Measurements from ENCODE around the gene CLASP2.
"Not testable (repeated sequence)": the region's sequence is repeated elsewhere in the genome, so short reads cannot be mapped to it uniquely, and the experiment has no call there.

CLASP2 gene

DNA sequence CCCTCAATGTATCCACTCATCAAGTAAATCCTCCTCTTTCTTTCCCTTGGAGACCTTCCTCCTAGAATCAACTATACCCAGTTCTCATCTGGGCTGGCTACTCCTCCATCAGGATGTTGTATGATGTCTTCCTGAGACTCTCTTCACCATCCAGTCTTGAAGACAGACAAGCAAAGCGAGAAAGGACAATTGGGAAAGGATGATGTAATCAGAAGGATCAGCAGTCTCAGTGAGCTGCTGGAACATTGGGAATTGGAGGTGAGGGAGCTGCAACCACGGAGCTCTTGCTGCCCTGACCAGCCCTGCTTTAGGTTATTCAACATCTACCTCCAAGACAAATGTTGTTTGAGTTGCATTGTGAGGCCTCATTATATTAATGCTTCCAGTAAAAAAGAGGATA lies 229.8 kb downstream of the CLASP2 start:
- Mint-ChIP-seq H3K4me3 (no peak overlapping the region), H3K27ac (no peak overlapping the region), H3K27me3 (no peaks in the 10 kb centered on the region), H3K9me3 (no peaks in the 10 kb centered on the region), H3K36me3 (ENCODE audit: insufficient read depth) (no peaks in the 10 kb centered on the region), H3K4me1 (ENCODE audit: low read depth in 2 of 2) (no peaks in the 10 kb centered on the region)
- DNase-seq (no peak), ATAC-seq (replicated peaks) (no peak)

DNA sequence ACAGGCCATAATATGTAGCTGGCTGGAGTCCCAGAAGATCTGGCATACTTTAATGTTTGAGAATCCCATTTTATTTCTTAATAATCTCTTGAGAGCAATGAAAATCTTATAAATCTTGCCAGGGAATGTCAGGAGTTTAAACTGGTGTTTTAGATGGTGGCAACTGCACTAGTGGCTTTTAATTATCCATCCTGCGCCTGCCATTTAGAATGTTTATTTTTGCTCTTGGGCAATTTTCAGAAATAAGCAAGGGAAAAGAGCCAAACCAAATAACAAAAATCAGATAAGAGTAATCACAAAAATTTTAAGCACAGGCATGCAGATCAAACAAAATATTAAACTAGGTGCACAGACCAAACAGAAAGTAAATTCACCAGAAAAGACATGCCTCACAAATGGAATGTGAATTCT lies 235.9 kb downstream of the CLASP2 start:
- ATAC-seq (replicated peaks) = no peak
- no peaks in the 10 kb centered on the region for H3K9me3 Mint-ChIP-seq
- DNase-seq = no peak
- H3K4me3 Mint-ChIP-seq = no peak overlapping the region
- H3K4me1 Mint-ChIP-seq (ENCODE audit: low read depth in 2 of 2) = no peaks in the 10 kb centered on the region
- no peak overlapping the region for H3K27ac Mint-ChIP-seq
- H3K36me3 Mint-ChIP-seq (ENCODE audit: insufficient read depth) = no peaks in the 10 kb centered on the region
- no peaks in the 10 kb centered on the region for H3K27me3 Mint-ChIP-seq

DNA sequence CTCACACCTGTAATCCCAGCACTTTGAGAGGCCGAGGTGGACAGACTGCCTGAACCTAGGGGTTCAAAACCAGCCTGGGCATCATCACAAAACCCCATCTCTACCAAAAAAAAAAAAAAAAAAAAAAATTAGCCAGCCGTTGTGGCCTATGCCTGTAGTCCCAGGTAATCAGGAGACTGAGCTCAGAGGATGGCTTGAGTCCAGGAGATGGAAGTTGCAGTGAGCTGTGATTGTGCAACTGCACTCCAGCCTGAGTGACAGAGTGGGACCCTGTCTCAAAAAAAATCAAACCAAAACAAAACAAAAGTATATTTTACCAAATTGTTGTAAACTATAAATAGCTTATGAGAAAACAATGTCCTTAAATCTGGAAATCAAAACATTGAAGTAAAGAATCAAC lies 243.2 kb downstream of the CLASP2 start:
- Mint-ChIP-seq H3K27ac (no peak overlapping the region), H3K4me3 (no peak overlapping the region), H3K36me3 (ENCODE audit: insufficient read depth) (no peaks in the 10 kb centered on the region), H3K27me3 (no peaks in the 10 kb centered on the region), H3K4me1 (ENCODE audit: low read depth in 2 of 2) (no peaks in the 10 kb centered on the region), H3K9me3 (no peaks in the 10 kb centered on the region)
- DNase-seq = no peak
- no peak for ATAC-seq (replicated peaks)

DNA sequence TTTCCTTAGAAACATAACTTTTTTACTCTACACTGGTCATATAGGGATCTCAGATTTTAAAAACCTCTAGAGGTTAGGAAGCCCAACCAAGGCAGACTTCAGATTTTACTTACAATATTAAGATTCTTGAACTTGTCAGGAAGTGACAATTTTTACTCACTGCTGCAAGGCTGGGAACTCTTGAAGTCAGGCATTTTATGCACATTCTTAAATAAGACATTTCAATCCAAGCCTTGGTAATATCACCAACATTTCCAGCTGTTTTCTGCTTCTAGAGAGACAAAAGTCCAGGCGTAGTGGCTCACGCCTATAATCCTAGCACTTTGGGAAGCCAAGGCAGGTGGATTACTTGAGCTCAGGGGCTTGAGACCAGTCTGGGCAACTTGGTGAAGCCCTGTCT lies 244.2 kb downstream of the CLASP2 start:
- H3K4me1 Mint-ChIP-seq (ENCODE audit: low read depth in 2 of 2) = no peaks in the 10 kb centered on the region
- DNase-seq = no peak
- H3K9me3 Mint-ChIP-seq = no peaks in the 10 kb centered on the region
- ATAC-seq (replicated peaks) = no peak
- H3K36me3 Mint-ChIP-seq (ENCODE audit: insufficient read depth) = no peaks in the 10 kb centered on the region
- no peaks in the 10 kb centered on the region for H3K27me3 Mint-ChIP-seq
- H3K4me3 Mint-ChIP-seq = no peak overlapping the region
- H3K27ac Mint-ChIP-seq = no peak overlapping the region

DNA sequence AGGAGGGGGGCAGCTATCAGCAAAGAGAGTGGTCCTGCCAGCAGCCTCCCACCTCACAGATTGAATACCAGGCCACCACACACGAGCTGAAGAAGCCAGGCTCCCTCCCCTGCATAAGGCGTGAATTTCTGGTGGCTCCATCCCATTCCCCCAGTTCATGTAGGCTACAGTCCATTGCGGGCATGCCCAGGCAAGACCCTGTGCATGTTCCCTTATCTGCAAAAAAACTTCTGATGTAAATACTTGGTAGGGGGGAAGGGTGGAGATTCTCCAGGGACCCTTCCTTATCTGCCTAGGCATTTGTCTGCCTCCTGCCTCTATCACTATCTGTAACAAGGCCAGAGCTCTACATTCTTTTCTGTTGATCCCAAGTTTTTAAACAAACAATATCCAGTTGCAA lies 250.3 kb downstream of the CLASP2 start:
- Mint-ChIP-seq H3K36me3 (ENCODE audit: insufficient read depth) (no peaks in the 10 kb centered on the region), H3K4me3 (no peak overlapping the region), H3K27me3 (no peaks in the 10 kb centered on the region), H3K9me3 (no peaks in the 10 kb centered on the region), H3K27ac (no peak overlapping the region), H3K4me1 (ENCODE audit: low read depth in 2 of 2) (no peaks in the 10 kb centered on the region)
- ATAC-seq (replicated peaks) (no peak), DNase-seq (no peak)

DNA sequence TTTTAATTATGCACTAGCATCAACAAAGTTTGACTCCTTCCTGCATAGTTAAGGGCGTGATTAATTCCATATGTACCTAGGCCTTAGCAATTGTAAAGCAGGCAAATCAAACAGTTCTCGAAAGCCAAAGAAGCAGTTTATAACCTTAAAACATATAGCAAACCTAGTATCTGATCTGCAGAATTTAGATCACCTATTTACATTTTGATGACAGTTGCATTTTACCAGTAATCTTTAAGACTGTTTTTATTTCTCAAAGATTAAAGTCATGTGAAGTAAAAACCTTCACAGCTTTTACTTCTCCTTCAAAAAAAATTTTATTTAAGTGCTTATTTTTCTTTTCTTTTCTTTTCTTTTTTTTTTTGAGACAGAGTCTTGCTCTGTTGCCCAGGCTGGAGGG lies 257.0 kb downstream of the CLASP2 start:
- H3K4me1 Mint-ChIP-seq (ENCODE audit: low read depth in 2 of 2) = no peaks in the 10 kb centered on the region
- H3K27me3 Mint-ChIP-seq = no peaks in the 10 kb centered on the region
- H3K9me3 Mint-ChIP-seq = no peaks in the 10 kb centered on the region
- DNase-seq (no peak), ATAC-seq (replicated peaks) (no peak)
- H3K27ac Mint-ChIP-seq = no peak overlapping the region
- no peak overlapping the region for H3K4me3 Mint-ChIP-seq
- no peaks in the 10 kb centered on the region for H3K36me3 Mint-ChIP-seq (ENCODE audit: insufficient read depth)

DNA sequence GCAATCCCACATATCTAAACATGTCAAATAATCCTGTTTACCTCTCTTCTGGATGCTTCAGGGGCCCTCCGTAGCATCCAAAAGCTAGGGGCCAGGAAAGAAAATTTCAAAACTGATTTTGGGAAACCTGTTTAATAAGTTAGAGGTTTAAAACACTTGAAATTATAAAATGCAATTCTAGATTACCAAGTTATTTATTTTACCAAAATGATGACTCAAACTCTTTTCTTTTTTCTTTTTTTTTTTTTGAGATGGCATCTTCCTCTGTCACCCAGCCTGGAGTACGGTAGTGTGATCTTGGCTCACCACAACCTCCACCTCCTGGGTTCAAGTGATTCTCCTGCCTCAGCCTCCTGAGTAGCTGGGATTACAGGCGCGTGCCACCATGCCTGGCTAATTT lies 258.5 kb downstream of the CLASP2 start:
- DNase-seq; H3K27me3 Mint-ChIP-seq; H3K9me3 Mint-ChIP-seq; H3K27ac Mint-ChIP-seq; H3K4me3 Mint-ChIP-seq; H3K36me3 Mint-ChIP-seq (ENCODE audit: insufficient read depth); H3K4me1 Mint-ChIP-seq (ENCODE audit: low read depth in 2 of 2); ATAC-seq (replicated peaks): not testable (repeated sequence)

DNA sequence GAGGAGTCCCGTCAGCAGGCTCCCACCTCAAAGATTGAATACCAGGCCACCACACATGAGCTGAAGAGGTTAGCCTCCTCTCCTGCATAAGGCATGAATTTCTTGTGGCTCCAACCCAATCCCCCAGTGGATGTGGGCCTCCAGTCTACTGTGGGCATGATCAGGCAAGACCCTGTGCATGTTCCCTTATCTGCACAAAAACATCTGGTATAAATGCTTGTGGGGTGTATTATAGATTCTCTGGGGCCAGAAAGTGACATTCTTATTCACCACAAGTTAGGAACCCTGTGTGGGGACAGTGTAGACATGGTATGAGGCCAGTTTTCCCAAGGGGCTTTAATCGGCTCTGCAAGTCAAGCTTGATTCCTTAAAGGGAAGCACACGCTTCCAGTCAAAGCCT lies 259.6 kb downstream of the CLASP2 start:
- Mint-ChIP-seq H3K27ac (peak overlapping the region in 1 of 2 donors; percentile 68), H3K36me3 (ENCODE audit: insufficient read depth) (no peaks in the 10 kb centered on the region), H3K4me3 (no peak overlapping the region), H3K4me1 (ENCODE audit: low read depth in 2 of 2) (peaks cover 0 to 2% of the 10 kb centered on the region in 2 donors), H3K9me3 (peaks cover 0 to 4% of the 10 kb centered on the region in 2 donors), H3K27me3 (no peaks in the 10 kb centered on the region)
- DNase-seq = no peak
- ATAC-seq (replicated peaks) = no peak

DNA sequence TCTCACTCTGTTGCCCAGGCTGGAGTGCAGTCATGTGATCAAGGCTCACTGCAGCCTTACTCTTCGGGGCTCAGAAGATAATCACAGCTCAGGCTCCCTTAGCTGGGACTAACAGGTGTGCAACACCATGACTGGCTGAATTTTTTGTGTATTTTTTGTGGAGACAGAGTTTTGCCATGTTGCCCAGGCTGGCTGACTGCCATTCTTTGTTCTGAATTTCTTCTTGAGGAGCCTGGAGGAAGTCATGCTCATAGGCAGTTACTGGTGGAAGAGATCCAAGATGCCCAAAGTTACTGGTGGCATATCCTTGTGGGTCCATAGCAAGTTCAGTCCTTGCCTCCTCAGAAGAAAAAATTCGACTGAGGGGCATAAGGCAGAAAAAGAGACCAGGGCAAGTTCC lies 261.3 kb downstream of the CLASP2 start:
- Mint-ChIP-seq H3K36me3 (ENCODE audit: insufficient read depth) (no peaks in the 10 kb centered on the region), H3K4me3 (no peak overlapping the region), H3K27ac (no peak overlapping the region), H3K27me3 (no peaks in the 10 kb centered on the region), H3K9me3 (peaks cover 0 to 4% of the 10 kb centered on the region in 2 donors), H3K4me1 (ENCODE audit: low read depth in 2 of 2) (peaks cover 0 to 2% of the 10 kb centered on the region in 2 donors)
- DNase-seq = no peak
- no peak for ATAC-seq (replicated peaks)

DNA sequence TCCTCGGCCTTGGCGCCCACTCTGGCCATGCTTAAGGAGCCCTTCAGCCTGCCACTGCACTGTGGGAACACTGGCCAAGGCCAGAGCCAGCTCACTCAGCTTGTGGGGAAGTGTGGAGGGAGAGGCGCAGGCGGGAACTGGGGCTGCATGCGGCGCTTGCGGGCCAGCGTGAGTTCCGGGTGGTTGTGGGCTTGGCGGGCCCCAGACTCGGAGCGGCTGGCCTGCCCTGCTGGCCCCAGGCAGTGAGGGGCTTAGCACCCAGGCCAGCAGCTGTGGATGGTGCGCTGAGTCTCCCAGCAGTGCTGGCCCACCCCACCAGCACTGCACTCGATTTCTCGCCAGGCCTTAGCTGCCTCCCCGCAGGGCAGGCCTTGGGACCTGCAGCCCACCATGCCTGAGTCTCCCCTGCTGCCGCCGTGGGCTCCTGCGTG lies 264.7 kb downstream of the CLASP2 start:
- ATAC-seq (replicated peaks) (no peak), DNase-seq (no peak)
- Mint-ChIP-seq H3K4me1 (ENCODE audit: low read depth in 2 of 2) (peaks cover 0 to 2% of the 10 kb centered on the region in 2 donors), H3K27me3 (no peaks in the 10 kb centered on the region), H3K27ac (no peak overlapping the region), H3K9me3 (peaks cover 0 to 4% of the 10 kb centered on the region in 2 donors), H3K36me3 (ENCODE audit: insufficient read depth) (no peaks in the 10 kb centered on the region), H3K4me3 (no peak overlapping the region)

DNA sequence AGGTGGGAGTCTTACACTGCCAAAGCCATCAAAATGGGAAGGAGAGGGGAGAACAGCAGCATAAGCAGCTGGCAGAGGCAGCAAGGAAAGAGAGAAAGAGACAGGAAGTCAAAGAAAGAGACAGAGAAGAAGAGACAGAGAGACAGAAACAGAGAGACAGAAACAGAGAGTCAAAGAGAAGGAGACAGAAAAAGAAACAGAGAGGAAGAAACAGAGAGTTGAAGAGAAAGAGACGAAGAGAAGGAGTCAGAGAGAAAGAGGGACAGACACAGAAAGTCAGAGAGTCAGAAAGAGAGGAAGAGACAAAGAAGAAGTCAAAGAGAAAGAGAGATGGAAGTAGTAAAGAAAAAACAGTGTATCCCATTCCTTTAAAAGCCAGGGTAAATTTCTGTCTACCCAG lies 266.1 kb downstream of the CLASP2 start:
- H3K4me1 Mint-ChIP-seq (ENCODE audit: low read depth in 2 of 2); H3K9me3 Mint-ChIP-seq; DNase-seq: not testable (repeated sequence)

DNA sequence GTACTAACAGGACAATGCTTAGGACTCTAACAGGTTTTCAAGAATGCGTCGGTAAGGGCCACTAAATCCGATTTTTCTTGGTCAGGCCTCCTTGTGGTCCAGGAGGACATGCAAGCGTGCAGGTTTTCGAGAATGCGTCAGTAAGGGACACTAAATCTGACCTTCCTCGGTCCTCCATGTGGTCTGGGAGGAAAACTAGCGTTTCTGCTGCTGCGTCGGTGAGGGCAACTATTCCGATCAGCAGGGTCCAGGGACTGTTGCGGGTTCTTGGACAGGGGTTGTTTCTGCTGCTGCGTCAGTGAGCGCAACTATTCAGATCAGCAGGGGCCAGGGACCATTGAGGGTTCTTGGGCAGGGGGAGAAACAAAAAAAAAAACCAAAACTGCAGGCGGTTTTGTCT lies 270.1 kb downstream of the CLASP2 start:
- peak overlapping the region in 1 of 2 donors; percentile 66 for H3K4me3 Mint-ChIP-seq
- H3K27ac Mint-ChIP-seq = no peak overlapping the region
- peaks cover 6% of the 10 kb centered on the region for H3K36me3 Mint-ChIP-seq (ENCODE audit: insufficient read depth)
- H3K9me3 Mint-ChIP-seq = no peaks in the 10 kb centered on the region
- DNase-seq = no peak
- ATAC-seq (replicated peaks) = no peak
- peaks cover 4 to 10% of the 10 kb centered on the region in 2 donors for H3K4me1 Mint-ChIP-seq (ENCODE audit: low read depth in 2 of 2)
- H3K27me3 Mint-ChIP-seq = no peaks in the 10 kb centered on the region

More for the DNA sequence above, 266.1 kb downstream of the CLASP2 start:
- not testable (repeated sequence) for H3K27me3 Mint-ChIP-seq; H3K4me3 Mint-ChIP-seq; ATAC-seq (replicated peaks); H3K36me3 Mint-ChIP-seq (ENCODE audit: insufficient read depth); H3K27ac Mint-ChIP-seq

DNA sequence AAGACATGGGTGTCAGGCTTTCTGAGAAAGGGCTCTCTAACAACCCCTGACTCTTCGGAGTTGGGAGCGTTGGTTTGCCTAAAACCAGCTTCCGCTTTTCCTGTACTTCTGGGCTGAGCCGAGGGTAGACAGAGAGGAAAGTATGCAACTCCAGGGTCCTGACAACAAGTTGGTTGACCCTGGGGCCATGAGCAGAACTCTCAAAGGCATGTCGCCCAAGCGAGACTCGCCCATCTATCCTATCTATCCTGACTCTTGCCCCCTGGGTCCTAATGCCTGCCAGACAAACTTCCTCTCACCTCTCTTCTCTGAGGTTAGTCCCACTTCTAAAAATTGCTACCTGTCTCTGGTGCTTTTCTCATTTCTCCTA lies 270.8 kb downstream of the CLASP2 start:
- H3K27me3 Mint-ChIP-seq; H3K36me3 Mint-ChIP-seq (ENCODE audit: insufficient read depth); DNase-seq; H3K27ac Mint-ChIP-seq; H3K9me3 Mint-ChIP-seq; ATAC-seq (replicated peaks): not testable (repeated sequence)
- peak overlapping the region; percentile 66 to 78 for H3K4me3 Mint-ChIP-seq
- H3K4me1 Mint-ChIP-seq (ENCODE audit: low read depth in 2 of 2) = peaks cover 4 to 10% of the 10 kb centered on the region in 2 donors

All from effector memory CD8-positive, alpha-beta T cell (primary cell).